Endothelial cell (in vitro differentiated cells): ENCODE measurements around the gene OTUD7B. TPM values are rescaled to one million over a fixed set of nuclear protein-coding genes. Genes with fewer than 3 reads are reported as not detected.

ENCODE experiments used
- DNase-seq: peaks from one replicate; pipeline ENCODE4 v3.0.0; 2021; ENCODE audit warnings: low spot score
- H3K27ac Mint-ChIP-seq: one replicate; pipeline ENCODE4 v1.8.0; 2021; ENCODE audit warnings: mixed read lengths, inconsistent platforms; ENCODE audit not compliant: unreplicated experiment
- H3K27me3 Mint-ChIP-seq: one replicate; pipeline ENCODE4 v1.8.0; 2021; ENCODE audit warnings: mild to moderate bottlenecking, moderate library complexity, mixed read lengths, inconsistent platforms; ENCODE audit not compliant: unreplicated experiment
- H3K36me3 Mint-ChIP-seq: one replicate; pipeline ENCODE4 v1.8.0; 2021; ENCODE audit warnings: mild to moderate bottlenecking, low read depth, mixed read lengths, inconsistent platforms; ENCODE audit not compliant: unreplicated experiment
- H3K4me1 Mint-ChIP-seq: one replicate; pipeline ENCODE4 v1.8.0; 2021; ENCODE audit warnings: mild to moderate bottlenecking, mixed read lengths, inconsistent platforms; ENCODE audit not compliant: unreplicated experiment
- H3K4me3 Mint-ChIP-seq: one replicate; pipeline ENCODE4 v1.8.0; 2021; ENCODE audit warnings: mild to moderate bottlenecking, mixed read lengths, inconsistent platforms; ENCODE audit not compliant: unreplicated experiment
- H3K9me3 Mint-ChIP-seq: one replicate; pipeline ENCODE4 v1.8.0; 2021; ENCODE audit warnings: mixed read lengths, inconsistent platforms; ENCODE audit not compliant: unreplicated experiment
- CTCF ChIP-seq: fragments of 200-600 bp; sonication (generic); IDR thresholded peaks from one replicate; pipeline ENCODE4 v1.5.0; 2021; ENCODE audit warnings: antibody characterized with exemption; ENCODE audit not compliant: unreplicated experiment
- total RNA-seq: library from RNA; stranded (reverse); fragmentation: NEBNext Ultra II Directional; extraction: Animal tissue kit (Norgen Biotek cat#: 25700); gene quantifications from one replicate; pipeline ENCODE4 v1.2.1, GENCODE V29; 2021; ENCODE audit not compliant: unreplicated experiment

The OTUD7B gene
- total RNA-seq, 1 donor from 2014 or later: 20.4 TPM

DNA sequence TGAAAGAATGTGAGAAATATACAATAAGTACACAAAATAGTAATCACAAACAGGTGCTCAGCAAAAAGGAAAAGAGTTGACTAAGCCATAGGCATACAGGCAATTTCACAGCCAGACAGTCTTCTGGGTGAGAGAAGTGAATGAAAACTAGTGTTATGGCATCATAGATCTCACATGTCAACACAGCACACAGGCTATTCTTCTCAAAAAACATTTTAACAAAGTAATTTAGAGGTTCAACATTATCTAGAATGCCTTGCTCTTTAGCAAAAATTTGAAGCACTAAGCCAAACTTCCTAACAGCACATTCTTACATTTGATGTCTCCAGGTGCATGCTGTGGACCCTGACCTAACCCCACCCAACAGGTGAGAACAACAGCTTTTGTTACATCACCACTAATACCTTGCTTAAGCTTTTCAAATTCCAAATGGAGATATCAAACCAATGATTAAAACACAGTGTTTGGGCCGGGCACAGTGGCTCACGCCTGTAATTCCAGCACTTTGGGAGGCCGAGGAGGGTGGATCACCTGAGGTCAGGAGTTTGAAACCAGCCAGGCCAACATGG, 30.5 kb downstream of the OTUD7B start:
- H3K9me3 Mint-ChIP-seq: no peaks in the 10 kb centered on the region
- DNase-seq: no peak
- H3K4me3 Mint-ChIP-seq: no peak overlapping the region
- TF ChIP-seq CTCF: no peak
- peaks cover 10% of the 10 kb centered on the region for H3K36me3 Mint-ChIP-seq
- peaks cover 22% of the 10 kb centered on the region for H3K4me1 Mint-ChIP-seq
- no peak overlapping the region for H3K27ac Mint-ChIP-seq
- H3K27me3 Mint-ChIP-seq: peaks cover 1% of the 10 kb centered on the region

- no peak overlapping the region for H3K27ac Mint-ChIP-seq
- peaks cover 13% of the 10 kb centered on the region for H3K36me3 Mint-ChIP-seq
- H3K27me3 Mint-ChIP-seq: peaks cover 1% of the 10 kb centered on the region
Measured at GRCh38 chr1:149979245-149979971, 31.1 kb downstream of the OTUD7B start.

GRCh38 chr1:149978547-149979023, 31.9 kb downstream of the OTUD7B start:
- no peak for TF ChIP-seq CTCF
- Mint-ChIP-seq H3K9me3 (no peaks in the 10 kb centered on the region), H3K27ac (no peak overlapping the region), H3K27me3 (peaks cover 1% of the 10 kb centered on the region), H3K4me3 (no peak overlapping the region), H3K4me1 (peaks cover 10% of the 10 kb centered on the region), H3K36me3 (peaks cover 17% of the 10 kb centered on the region)
- DNase-seq: no peak

More at GRCh38 chr1:149979245-149979971, 31.1 kb downstream of the OTUD7B start:
- peaks cover 17% of the 10 kb centered on the region for H3K4me1 Mint-ChIP-seq
- TF ChIP-seq CTCF: no peak
- H3K9me3 Mint-ChIP-seq: no peaks in the 10 kb centered on the region
- DNase-seq: no peak
- no peak overlapping the region for H3K4me3 Mint-ChIP-seq

- peak overlapping the region; percentile 53 for H3K27ac Mint-ChIP-seq
- H3K36me3 Mint-ChIP-seq: peaks cover 20% of the 10 kb centered on the region
- peaks cover 4% of the 10 kb centered on the region for H3K4me1 Mint-ChIP-seq
- no peak for DNase-seq
- no peak overlapping the region for H3K4me3 Mint-ChIP-seq
- no peaks in the 10 kb centered on the region for H3K9me3 Mint-ChIP-seq
- no peak for TF ChIP-seq CTCF
- H3K27me3 Mint-ChIP-seq: peaks cover 1% of the 10 kb centered on the region
Measured at GRCh38 chr1:149977345-149977744, 33.2 kb downstream of the OTUD7B start.

DNA sequence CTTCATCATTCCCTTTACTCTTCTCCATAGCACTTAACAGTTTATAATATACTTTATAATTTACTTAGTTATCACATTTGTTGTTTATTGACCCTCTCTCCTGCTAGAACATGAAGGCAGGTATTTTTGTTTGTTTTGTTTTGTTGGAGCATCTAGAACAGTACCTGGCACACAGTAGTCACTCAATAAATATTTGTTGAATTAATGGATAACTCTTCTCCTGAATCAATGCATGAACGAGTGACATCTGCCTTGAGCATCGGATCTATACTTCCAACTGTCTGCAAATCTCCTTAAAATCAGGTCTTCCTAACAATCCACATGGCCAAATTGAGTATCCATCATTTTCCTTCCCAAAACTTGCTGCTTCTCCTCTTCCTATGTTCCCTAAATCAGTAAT, 38.0 kb downstream of the OTUD7B start:
- TF ChIP-seq CTCF: no peak
- H3K27me3 Mint-ChIP-seq: peaks cover 1% of the 10 kb centered on the region
- peaks cover 16% of the 10 kb centered on the region for H3K36me3 Mint-ChIP-seq

More for the DNA sequence above, 38.0 kb downstream of the OTUD7B start:
- Mint-ChIP-seq H3K27ac (no peak overlapping the region), H3K4me1 (no peaks in the 10 kb centered on the region), H3K9me3 (no peaks in the 10 kb centered on the region), H3K4me3 (no peak overlapping the region)
- no peak for DNase-seq
